ENCODE measurements around the gene WRAP53.

WRAP53 gene

DNA sequence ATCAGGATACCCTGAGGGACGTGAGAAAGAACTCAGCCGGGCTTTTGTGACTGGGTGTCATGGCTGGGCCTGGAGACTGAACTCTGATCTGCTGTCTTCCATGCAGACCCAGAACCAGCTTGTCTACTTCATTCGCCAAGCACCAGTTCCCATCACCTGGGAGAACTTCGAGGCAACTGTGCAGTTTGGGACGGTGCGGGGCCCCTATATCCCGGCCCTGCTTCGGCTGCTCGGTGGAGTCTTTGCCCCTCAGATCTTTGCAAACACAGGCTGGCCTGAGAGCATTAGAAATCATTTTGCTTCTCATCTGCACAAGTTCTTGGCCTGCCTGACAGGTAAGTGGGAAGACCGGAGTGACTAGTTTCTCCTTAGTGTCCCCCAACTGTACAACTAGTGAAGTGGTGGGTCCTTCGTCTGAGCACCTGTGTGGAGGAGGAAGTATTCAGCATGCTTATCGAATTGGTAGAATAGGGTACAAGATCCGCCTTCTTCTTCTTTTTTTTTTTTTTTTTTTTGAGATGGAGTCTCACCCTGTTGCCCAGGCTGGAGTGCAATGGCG, 44.8 kb downstream of the WRAP53 start:
- peaks cover 27% of the 10 kb centered on the region for H3K27me3 Mint-ChIP-seq (ENCODE audit: low read depth)
- H3K9me3 Mint-ChIP-seq: no peaks in the 10 kb centered on the region
- H3K4me1 Mint-ChIP-seq (ENCODE audit: low read depth): no peaks in the 10 kb centered on the region
- H3K4me3 Mint-ChIP-seq: no peak overlapping the region
- no peak overlapping the region for H3K27ac Mint-ChIP-seq
- H3K36me3 Mint-ChIP-seq (ENCODE audit: low read depth): no peaks in the 10 kb centered on the region

DNA sequence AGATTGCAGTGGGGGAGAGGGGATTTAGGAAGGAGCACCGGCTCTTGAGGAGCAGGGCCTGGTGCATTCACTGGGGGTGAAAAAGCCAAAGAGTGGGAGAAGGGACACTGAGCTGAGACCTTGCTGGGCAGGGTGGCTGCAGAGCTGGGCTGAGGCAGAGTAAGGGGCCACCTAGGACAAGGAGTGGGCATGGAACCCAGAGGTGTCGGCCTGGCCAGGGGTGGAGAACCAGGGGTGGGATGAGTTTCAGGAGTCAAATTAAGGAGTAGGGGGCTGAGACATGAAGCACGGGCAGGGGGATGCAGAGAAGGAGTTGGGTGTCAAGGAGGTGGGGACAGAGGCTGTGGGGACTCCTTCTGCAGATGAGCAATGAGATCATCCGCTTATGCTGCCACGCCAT, 49.3 kb downstream of the WRAP53 start:
- H3K36me3 Mint-ChIP-seq (ENCODE audit: low read depth): no peaks in the 10 kb centered on the region
- H3K9me3 Mint-ChIP-seq: no peaks in the 10 kb centered on the region
- H3K27ac Mint-ChIP-seq: no peak overlapping the region
- no peaks in the 10 kb centered on the region for H3K4me1 Mint-ChIP-seq (ENCODE audit: low read depth)
- H3K27me3 Mint-ChIP-seq (ENCODE audit: low read depth): peaks cover 18% of the 10 kb centered on the region
- no peak overlapping the region for H3K4me3 Mint-ChIP-seq

DNA sequence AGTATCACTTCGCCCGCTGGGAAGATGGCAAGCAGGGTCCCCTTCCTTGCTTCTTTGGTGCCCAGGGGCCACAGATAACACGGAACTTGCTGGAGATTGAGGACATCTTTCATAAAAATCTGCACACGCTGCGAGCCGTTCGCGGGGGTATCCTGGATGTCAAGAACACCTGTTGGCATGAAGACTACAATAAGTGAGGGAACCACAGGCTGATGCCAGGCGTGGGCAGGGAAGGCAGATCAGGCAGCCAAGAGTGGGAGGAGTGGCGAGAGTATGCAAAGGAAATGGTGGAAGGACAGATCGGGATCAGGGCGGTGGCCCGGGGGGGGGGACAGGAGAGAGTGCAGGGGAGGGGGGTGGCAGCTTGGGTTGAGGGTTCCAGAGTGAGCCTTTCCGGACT, 51.5 kb downstream of the WRAP53 start:
- Mint-ChIP-seq H3K27me3 (ENCODE audit: low read depth) (peaks cover 22% of the 10 kb centered on the region), H3K9me3 (no peaks in the 10 kb centered on the region), H3K27ac (no peak overlapping the region), H3K4me3 (no peak overlapping the region), H3K4me1 (ENCODE audit: low read depth) (no peaks in the 10 kb centered on the region), H3K36me3 (ENCODE audit: low read depth) (no peaks in the 10 kb centered on the region)

DNA sequence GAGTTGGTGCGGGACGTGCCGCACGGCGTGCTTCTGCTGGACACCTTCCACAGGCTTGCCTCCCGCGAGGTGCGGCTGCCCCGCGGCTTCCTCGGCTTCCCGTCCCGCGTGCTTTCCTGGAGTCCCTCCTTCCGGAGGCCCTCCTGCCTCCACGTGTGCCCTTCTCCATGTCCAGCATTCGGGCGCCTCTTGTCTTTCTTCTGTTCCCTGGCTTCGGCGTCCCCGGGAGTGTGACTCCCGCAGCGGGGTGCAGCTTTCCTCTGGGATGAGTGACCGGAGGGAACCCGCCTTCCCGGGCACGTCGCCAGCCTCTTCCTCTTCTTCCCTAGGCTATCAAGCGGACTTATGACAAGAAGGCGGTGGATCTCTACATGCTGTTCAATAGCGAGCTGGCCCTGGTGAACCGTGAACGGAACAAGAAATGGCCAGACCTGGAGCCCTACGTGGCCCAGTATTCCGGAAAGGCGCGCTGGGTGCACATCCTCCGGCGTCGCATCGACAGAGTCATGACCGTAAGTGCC, 52.3 kb downstream of the WRAP53 start:
- H3K27me3 Mint-ChIP-seq (ENCODE audit: low read depth): peaks cover 22% of the 10 kb centered on the region
- H3K4me1 Mint-ChIP-seq (ENCODE audit: low read depth): no peaks in the 10 kb centered on the region
- H3K9me3 Mint-ChIP-seq: no peaks in the 10 kb centered on the region
- no peak overlapping the region for H3K4me3 Mint-ChIP-seq
- no peaks in the 10 kb centered on the region for H3K36me3 Mint-ChIP-seq (ENCODE audit: low read depth)
- no peak overlapping the region for H3K27ac Mint-ChIP-seq

DNA sequence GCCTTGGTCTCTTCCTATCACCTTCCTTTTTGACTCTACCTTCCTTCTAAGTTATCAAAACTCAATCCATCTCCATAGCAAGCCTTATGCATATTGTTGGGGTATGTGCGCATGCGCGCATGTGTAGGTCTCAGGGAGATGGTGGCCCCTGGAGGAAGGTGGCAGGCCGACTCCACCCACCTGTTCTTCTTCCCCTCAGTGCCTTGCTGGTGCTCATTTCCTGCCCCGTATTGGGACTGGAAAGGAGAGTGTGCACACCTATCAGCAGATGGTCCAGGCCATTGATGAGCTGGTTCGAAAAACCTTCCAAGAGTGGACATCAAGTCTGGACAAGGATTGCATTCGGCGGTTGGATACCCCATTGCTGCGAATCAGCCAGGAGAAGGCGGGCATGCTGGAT, 54.5 kb downstream of the WRAP53 start:
- H3K4me3 Mint-ChIP-seq: no peak overlapping the region
- H3K4me1 Mint-ChIP-seq (ENCODE audit: low read depth): no peaks in the 10 kb centered on the region
- no peaks in the 10 kb centered on the region for H3K36me3 Mint-ChIP-seq (ENCODE audit: low read depth)
- no peaks in the 10 kb centered on the region for H3K9me3 Mint-ChIP-seq
- H3K27me3 Mint-ChIP-seq (ENCODE audit: low read depth): peaks cover 20% of the 10 kb centered on the region
- H3K27ac Mint-ChIP-seq: no peak overlapping the region

DNA sequence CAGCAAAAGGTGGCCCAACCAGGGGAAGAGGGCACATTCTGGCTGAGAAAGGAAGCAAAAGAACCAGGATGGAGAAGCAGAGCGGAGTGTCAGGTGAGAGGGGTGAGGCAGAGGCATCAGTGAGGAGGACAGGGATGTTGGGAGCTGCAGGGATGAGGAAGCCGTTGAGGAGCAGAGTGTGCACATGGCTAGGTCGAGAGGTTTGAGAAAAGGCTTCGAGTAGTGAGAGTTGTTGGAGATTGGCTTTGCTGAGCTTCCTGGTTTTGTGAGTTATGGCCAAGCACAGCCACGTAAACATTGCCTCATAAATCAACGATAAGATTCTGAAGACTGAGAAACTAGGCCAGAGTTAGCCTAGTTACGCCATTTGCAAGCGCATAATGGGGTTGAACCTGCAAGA, 56.1 kb downstream of the WRAP53 start:
- no peaks in the 10 kb centered on the region for H3K36me3 Mint-ChIP-seq (ENCODE audit: low read depth)
- peaks cover 18% of the 10 kb centered on the region for H3K27me3 Mint-ChIP-seq (ENCODE audit: low read depth)
- H3K9me3 Mint-ChIP-seq: no peaks in the 10 kb centered on the region
- no peak overlapping the region for H3K4me3 Mint-ChIP-seq
- no peaks in the 10 kb centered on the region for H3K4me1 Mint-ChIP-seq (ENCODE audit: low read depth)
- H3K27ac Mint-ChIP-seq: no peak overlapping the region

DNA sequence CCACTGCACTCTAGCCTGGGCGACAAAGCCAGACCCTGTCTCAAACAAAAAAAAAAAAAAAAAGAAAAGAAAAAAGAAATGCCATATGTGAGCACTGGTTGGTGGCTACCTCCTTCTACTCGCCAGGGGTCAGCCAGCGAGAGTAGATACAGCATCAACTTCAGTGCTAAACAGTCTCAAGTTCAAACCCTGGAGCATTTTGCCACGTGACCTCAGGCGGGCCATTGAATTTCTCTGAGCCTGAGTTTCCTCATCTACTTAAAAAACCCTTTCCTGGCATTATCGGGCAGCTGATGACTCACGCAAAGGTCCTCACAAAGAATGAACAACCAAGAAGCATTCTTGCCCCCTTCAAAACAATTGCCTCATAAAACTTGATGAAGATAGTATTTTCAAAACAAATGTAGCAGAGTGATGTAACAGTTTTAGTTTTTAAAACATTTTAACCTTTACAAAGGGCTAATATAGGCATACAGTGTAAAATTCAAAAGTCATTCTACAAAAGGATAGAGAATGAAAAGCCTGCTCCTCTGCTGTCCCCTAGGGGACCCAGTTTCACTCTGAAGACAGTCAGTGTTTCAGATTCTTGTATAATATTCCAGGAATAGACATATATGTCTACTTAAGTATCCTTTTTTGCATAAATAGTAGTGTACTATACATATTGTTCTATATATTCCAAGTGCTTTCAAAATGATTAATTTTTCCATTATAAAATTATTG, 57.6 kb downstream of the WRAP53 start:
- Mint-ChIP-seq H3K36me3 (ENCODE audit: low read depth) (no peaks in the 10 kb centered on the region), H3K27me3 (ENCODE audit: low read depth) (peaks cover 20% of the 10 kb centered on the region), H3K4me3 (no peak overlapping the region), H3K4me1 (ENCODE audit: low read depth) (no peaks in the 10 kb centered on the region), H3K9me3 (no peaks in the 10 kb centered on the region), H3K27ac (no peak overlapping the region)

DNA sequence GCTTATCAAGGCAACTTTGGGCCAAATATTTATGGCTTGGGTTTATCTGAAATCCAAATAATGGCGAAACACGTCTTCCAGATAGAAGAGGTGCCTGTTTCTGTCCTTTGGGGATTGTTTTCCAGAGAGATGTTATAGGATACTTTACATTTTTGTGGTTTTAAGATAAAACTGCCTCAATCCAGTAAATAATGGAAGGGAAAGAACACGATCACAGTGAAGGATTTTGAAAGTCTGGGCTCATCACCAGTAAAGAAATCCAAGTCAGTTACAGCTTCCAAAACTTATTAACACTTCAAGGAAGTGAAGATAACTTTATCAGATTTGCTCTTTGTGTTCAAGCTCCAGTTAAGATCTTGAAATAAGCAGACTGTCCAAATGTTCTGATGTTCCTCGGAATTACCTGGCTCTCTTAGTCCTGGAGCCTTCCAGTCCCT, 59.4 kb downstream of the WRAP53 start:
- H3K9me3 Mint-ChIP-seq: no peaks in the 10 kb centered on the region
- H3K36me3 Mint-ChIP-seq (ENCODE audit: low read depth): no peaks in the 10 kb centered on the region
- H3K27ac Mint-ChIP-seq: no peak overlapping the region
- peaks cover 19% of the 10 kb centered on the region for H3K27me3 Mint-ChIP-seq (ENCODE audit: low read depth)
- H3K4me1 Mint-ChIP-seq (ENCODE audit: low read depth): no peaks in the 10 kb centered on the region
- H3K4me3 Mint-ChIP-seq: no peak overlapping the region

DNA sequence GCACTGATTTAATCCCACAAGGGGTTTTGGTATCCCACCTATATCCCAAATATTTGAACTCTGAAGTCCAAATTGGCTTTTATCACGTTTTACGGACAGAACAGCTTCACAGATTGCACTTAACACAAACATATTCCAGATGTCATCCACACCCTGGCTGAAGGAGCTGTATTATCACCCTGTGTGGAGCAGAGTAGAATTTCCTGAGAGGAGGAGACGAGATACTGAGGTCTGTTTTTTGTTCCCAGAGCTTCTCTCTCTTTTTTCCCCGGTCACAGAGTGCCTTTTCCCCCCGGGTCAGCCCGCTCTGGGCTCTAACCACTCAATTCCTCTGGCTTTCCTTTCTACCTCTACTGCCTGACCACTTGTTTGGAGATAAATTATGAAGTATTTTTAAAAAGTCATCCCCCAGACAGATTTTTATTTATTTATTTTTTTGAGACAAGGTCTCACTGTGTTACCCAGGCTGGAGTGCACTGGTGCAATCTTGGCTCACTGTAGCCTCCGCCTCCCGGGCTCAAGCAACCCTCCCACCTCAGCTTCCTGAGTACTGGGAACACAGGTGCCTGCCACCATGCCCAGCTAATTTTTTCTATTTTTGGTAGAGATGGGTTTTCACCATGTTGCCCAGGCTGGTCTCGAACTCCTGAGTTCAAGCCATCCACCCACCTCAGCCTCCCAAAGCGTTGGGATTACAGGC, 59.9 kb downstream of the WRAP53 start:
- no peaks in the 10 kb centered on the region for H3K9me3 Mint-ChIP-seq

DNA sequence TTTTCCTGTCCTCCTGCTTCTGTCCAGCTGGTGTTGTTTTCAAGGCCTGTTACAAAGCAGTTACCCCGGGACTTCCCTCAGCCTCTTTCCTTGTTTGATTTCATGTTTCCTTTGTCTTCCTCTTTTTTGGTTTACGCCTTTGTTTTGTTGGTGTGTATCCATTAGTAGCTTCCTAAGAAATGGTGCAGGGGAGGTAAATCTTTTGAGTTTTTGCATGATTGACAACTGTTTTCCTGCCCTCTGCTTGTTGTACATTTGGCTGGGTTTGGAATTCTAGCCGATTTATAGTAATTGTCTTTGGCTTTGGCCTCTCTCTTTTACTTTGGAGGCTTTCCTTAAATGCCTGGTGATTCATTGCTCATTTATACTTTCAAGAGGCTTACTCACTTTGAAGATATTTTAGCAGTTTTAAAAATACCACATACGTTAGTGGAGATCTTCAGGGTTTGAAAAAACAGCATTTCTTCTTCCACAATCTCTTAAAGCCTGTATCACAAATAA, 62.1 kb downstream of the WRAP53 start:
- Mint-ChIP-seq H3K4me3 (no peak overlapping the region), H3K4me1 (ENCODE audit: low read depth) (no peaks in the 10 kb centered on the region), H3K36me3 (ENCODE audit: low read depth) (no peaks in the 10 kb centered on the region), H3K27me3 (ENCODE audit: low read depth) (peaks cover 13% of the 10 kb centered on the region), H3K27ac (no peak overlapping the region), H3K9me3 (no peaks in the 10 kb centered on the region)

More for the DNA sequence above, 59.9 kb downstream of the WRAP53 start:
- no peak overlapping the region for H3K4me3 Mint-ChIP-seq
- H3K27ac Mint-ChIP-seq: no peak overlapping the region
- H3K4me1 Mint-ChIP-seq (ENCODE audit: low read depth): no peaks in the 10 kb centered on the region
- peaks cover 19% of the 10 kb centered on the region for H3K27me3 Mint-ChIP-seq (ENCODE audit: low read depth)
- no peaks in the 10 kb centered on the region for H3K36me3 Mint-ChIP-seq (ENCODE audit: low read depth)

Measured in T-helper 1 cell treated with Interleukin-12 subunit alpha and Interleukin-12 subunit beta and Interleukin-4 antibody, amounts not matched to agents 30 μg/mL and 1 μg/mL, for 36 hours (primary cell).